ENCODE results near the gene KRT77. TPM values are rescaled to one million over a fixed set of nuclear protein-coding genes. Genes with fewer than 3 reads are reported as not detected.

Gene KRT77
- polyA plus RNA-seq, 3 donors: not detected

DNA sequence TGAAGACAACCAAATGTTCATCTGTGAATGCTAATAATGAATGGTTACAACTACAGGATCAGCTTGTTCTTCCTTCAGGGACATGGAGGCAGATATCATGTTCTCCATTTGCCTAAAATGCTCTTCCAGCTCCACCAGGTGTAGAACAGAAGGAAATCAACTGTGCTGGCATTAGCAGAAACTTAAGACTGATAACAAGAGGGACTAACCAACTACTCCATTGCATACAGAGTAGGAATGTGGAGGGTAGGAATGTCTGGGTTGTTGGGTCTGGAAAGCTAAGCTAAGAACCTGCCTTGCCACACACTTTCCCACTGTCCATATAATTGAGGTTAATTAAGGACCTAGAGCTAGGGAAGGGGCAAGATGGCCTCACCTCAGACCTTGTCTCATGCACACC lies 39.9 kb downstream of the KRT77 start:
- Histone ChIP-seq H3K36me3 (replicated peaks in 1 of 2; ENCODE audit: control insufficient read depth in 1 of 2, insufficient read depth in 2 of 2, low read length in 2 of 2) (no peaks in the 10 kb centered on the region), H3K79me2 (ENCODE audit: insufficient read depth, low read length) (no peaks in the 10 kb centered on the region), H3K4me1 (ENCODE audit: control insufficient read depth in 1 of 2, insufficient read depth in 2 of 2, low read length in 2 of 2) (no peaks in the 10 kb centered on the region), H4K20me1 (ENCODE audit: insufficient read depth, low read length) (no peaks in the 10 kb centered on the region), H2AFZ (ENCODE audit: insufficient read depth, low read depth, low read length, poor library complexity, severe bottlenecking) (no peak overlapping the region), H3K9ac (ENCODE audit: insufficient read depth, low read length, poor library complexity, severe bottlenecking) (no peak overlapping the region), H3K4me2 (replicated peaks; ENCODE audit: extremely low read depth, low read length, poor library complexity, severe bottlenecking) (no peak overlapping the region), H3K27ac (ENCODE audit: low read depth in 1 of 2, low read length in 2 of 2) (no peak overlapping the region), H3K27me3 (ENCODE audit: control insufficient read depth in 2 of 2, insufficient read depth in 2 of 2, low read length in 2 of 2) (no peaks in the 10 kb centered on the region), H3K4me3 (replicated peaks in 1 of 3; ENCODE audit: low read depth in 2 of 3, low read length in 3 of 3) (no peak overlapping the region), H3K9me3 (replicated peaks in 1 of 2; ENCODE audit: control insufficient read depth in 1 of 2, insufficient read depth in 1 of 2, low read length in 2 of 2) (no peaks in the 10 kb centered on the region)
- intact Hi-C loops (cut with micrococcal nuclease): no loop called here
- Mint-ChIP-seq H3K36me3 (no peaks in the 10 kb centered on the region), H3K4me1 (no peaks in the 10 kb centered on the region), H3K27me3 (ENCODE audit: low read depth in 3 of 3) (peaks cover 0 to 4% (median 2%) of the 10 kb centered on the region in 3 donors), H3K27ac (no peak overlapping the region), H3K9me3 (peaks cover 0 to 2% (median 0%) of the 10 kb centered on the region in 7 donors), H3K4me3 (no peak overlapping the region)
- TF ChIP-seq, protein P1, sequence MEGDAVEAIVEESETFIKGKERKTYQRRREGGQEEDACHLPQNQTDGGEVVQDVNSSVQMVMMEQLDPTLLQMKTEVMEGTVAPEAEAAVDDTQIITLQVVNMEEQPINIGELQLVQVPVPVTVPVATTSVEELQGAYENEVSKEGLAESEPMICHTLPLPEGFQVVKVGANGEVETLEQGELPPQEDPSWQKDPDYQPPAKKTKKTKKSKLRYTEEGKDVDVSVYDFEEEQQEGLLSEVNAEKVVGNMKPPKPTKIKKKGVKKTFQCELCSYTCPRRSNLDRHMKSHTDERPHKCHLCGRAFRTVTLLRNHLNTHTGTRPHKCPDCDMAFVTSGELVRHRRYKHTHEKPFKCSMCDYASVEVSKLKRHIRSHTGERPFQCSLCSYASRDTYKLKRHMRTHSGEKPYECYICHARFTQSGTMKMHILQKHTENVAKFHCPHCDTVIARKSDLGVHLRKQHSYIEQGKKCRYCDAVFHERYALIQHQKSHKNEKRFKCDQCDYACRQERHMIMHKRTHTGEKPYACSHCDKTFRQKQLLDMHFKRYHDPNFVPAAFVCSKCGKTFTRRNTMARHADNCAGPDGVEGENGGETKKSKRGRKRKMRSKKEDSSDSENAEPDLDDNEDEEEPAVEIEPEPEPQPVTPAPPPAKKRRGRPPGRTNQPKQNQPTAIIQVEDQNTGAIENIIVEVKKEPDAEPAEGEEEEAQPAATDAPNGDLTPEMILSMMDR (IDR thresholded peaks at IDR 0.05): no peak
- no peak for DNase-seq

DNA sequence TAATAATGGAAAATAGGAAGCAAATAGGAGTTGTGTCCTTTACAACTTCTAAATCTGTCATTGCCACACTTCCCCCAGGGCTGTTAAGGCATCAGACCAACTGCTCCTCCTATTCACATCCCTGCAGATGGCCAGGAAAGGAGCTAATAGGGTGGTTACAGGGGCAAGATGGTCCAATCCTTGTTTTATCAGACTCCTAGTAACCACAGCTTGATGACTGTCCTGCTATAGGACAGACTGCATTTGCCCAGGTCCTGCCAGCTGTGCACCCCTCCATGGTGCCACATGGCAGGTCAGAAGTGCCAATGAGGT lies 40.5 kb downstream of the KRT77 start:
- Histone ChIP-seq H3K4me3 (replicated peaks in 1 of 3; ENCODE audit: low read depth in 2 of 3, low read length in 3 of 3) (no peak overlapping the region), H3K79me2 (ENCODE audit: insufficient read depth, low read length) (no peaks in the 10 kb centered on the region), H3K4me2 (replicated peaks; ENCODE audit: extremely low read depth, low read length, poor library complexity, severe bottlenecking) (no peak overlapping the region), H4K20me1 (ENCODE audit: insufficient read depth, low read length) (no peaks in the 10 kb centered on the region), H3K27ac (ENCODE audit: low read depth in 1 of 2, low read length in 2 of 2) (no peak overlapping the region), H2AFZ (ENCODE audit: insufficient read depth, low read depth, low read length, poor library complexity, severe bottlenecking) (no peak overlapping the region), H3K27me3 (ENCODE audit: control insufficient read depth in 2 of 2, insufficient read depth in 2 of 2, low read length in 2 of 2) (no peaks in the 10 kb centered on the region), H3K9me3 (replicated peaks in 1 of 2; ENCODE audit: control insufficient read depth in 1 of 2, insufficient read depth in 1 of 2, low read length in 2 of 2) (no peaks in the 10 kb centered on the region), H3K4me1 (ENCODE audit: control insufficient read depth in 1 of 2, insufficient read depth in 2 of 2, low read length in 2 of 2) (no peaks in the 10 kb centered on the region), H3K36me3 (replicated peaks in 1 of 2; ENCODE audit: control insufficient read depth in 1 of 2, insufficient read depth in 2 of 2, low read length in 2 of 2) (no peaks in the 10 kb centered on the region), H3K9ac (ENCODE audit: insufficient read depth, low read length, poor library complexity, severe bottlenecking) (no peak overlapping the region)
- Mint-ChIP-seq H3K9me3 (peaks cover 0 to 2% (median 0%) of the 10 kb centered on the region in 7 donors), H3K4me3 (no peak overlapping the region), H3K27ac (no peak overlapping the region), H3K27me3 (ENCODE audit: low read depth in 3 of 3) (peaks cover 0 to 4% (median 2%) of the 10 kb centered on the region in 3 donors), H3K36me3 (no peaks in the 10 kb centered on the region), H3K4me1 (no peaks in the 10 kb centered on the region)
- DNase-seq: no peak
- TF ChIP-seq, protein P1 (IDR thresholded peaks at IDR 0.05): no peak
- intact Hi-C loops (cut with micrococcal nuclease): no loop called here

All from CD14-positive monocyte (primary cell).